H1 (cell line): ENCODE measurements around the gene ALS2CL. TPM values are rescaled to one million over a fixed set of nuclear protein-coding genes. Genes with fewer than 3 reads are reported as not detected.
A peak's percentile ranks its signal among the peaks of the same experiment; 100 is the strongest.

Experiments used
- CTCF ChIA-PET: fragments of 300-600 bp; sonication (Branson Sonifier 250); formaldehyde crosslinking; loops from one replicate; lab custom pipeline; 2021; ENCODE audit not compliant: partially characterized antibody; lab: Charles Lee
- POLR2A ChIA-PET: fragments of 300-600 bp; sonication (Branson Sonifier 250); formaldehyde crosslinking; loops from one replicate; lab custom pipeline; 2021; ENCODE audit warnings: inconsistent platforms; ENCODE audit not compliant: partially characterized antibody; lab: Charles Lee
- DNase-seq, 2 experiments: peaks; one replicate each; pipeline versions ENCODE4 v3.0.0 to v3.0.0-alpha.2; 2010 to 2022; ENCODE audit warnings: low spot score in 2 of 2, low read depth in 1 of 2, mixed read lengths in 1 of 2
- FAIRE-seq: peaks from 2 replicates; lab custom pipeline; 2011; peaks lifted over from hg19 to GRCh38; lab: Jason Lieb, UNC
- H2AFZ ChIP-seq: 2 replicates; pipeline ENCODE4 v1.8.1; 2012; ENCODE audit warnings: low read length, inconsistent platforms
- H2AK5ac ChIP-seq: 2 replicates; pipeline ENCODE4 v1.6.1; 2013; ENCODE audit warnings: low read depth, low read length
- H2BK120ac ChIP-seq: replicated peaks from 2 replicates; pipeline ENCODE3; 2013; ENCODE audit warnings: low read depth, low read length, inconsistent platforms
- H2BK12ac ChIP-seq: 2 replicates; pipeline ENCODE4 v1.6.1; 2013; ENCODE audit warnings: low read depth, low read length
- H2BK15ac ChIP-seq: 2 replicates; pipeline ENCODE4 v1.6.1; 2013; ENCODE audit warnings: low read length
- H2BK20ac ChIP-seq: 2 replicates; pipeline ENCODE4 v1.6.1; 2013; ENCODE audit warnings: low read length
- H2BK5ac ChIP-seq: 2 replicates; pipeline ENCODE4 v1.6.1; 2013; ENCODE audit warnings: low read depth, low read length
- H3K14ac ChIP-seq: 2 replicates; pipeline ENCODE4 v1.6.1; 2013; ENCODE audit warnings: inconsistent platforms; ENCODE audit not compliant: insufficient read length
- H3K18ac ChIP-seq: 2 replicates; pipeline ENCODE4 v1.6.1; 2013; ENCODE audit warnings: low read length; ENCODE audit errors: extremely low read depth
- H3K23ac ChIP-seq: 2 replicates; pipeline ENCODE4 v1.6.1; 2013; ENCODE audit warnings: inconsistent platforms; ENCODE audit not compliant: insufficient read length
- H3K23me2 ChIP-seq: 2 replicates; pipeline ENCODE4 v1.6.1; 2013; ENCODE audit warnings: low read depth, low read length
- H3K27ac ChIP-seq: 2 replicates; pipeline ENCODE4 v1.6.1; 2011; ENCODE audit warnings: low read depth, low read length, inconsistent platforms
- H3K27me3 ChIP-seq, 4 experiments: replicated peaks in 1 of 4; 1 replicate in 1 of 4; 2 replicates in 3 of 4; pipeline versions ENCODE4 v1.6.1 to v1.8.1; 2011 to 2013; ENCODE audit warnings: low read length in 3 of 4, mild to moderate bottlenecking in 3 of 4, inconsistent platforms in 2 of 4, mixed read lengths in 2 of 4, moderate library complexity in 1 of 4; ENCODE audit not compliant: control insufficient read depth in 3 of 4, insufficient read depth in 3 of 4; ENCODE audit errors: extremely low read depth in 1 of 4
- H3K36me3 ChIP-seq, 4 experiments: 2 replicates each; pipeline versions ENCODE4 v1.6.1 to v1.8.1; 2011 to 2013; ENCODE audit warnings: mild to moderate bottlenecking in 4 of 4, low read length in 3 of 4, moderate library complexity in 2 of 4, control low read depth in 1 of 4, inconsistent platforms in 1 of 4; ENCODE audit not compliant: insufficient read depth in 4 of 4, control insufficient read depth in 2 of 4
- H3K4ac ChIP-seq: replicated peaks from 2 replicates; pipeline ENCODE3; 2013; ENCODE audit warnings: low read length, low read depth, mixed read lengths, inconsistent platforms; ENCODE audit not compliant: insufficient read length
- H3K4me1 ChIP-seq, 4 experiments: replicated peaks in 1 of 4; 1 replicate in 1 of 4; 2 replicates in 3 of 4; pipeline versions ENCODE4 v1.6.1 to v1.8.1; 2011 to 2013; ENCODE audit warnings: low read length in 3 of 4, inconsistent platforms in 2 of 4, mixed read lengths in 1 of 4; ENCODE audit not compliant: insufficient read depth in 4 of 4, control insufficient read depth in 3 of 4
- H3K4me2 ChIP-seq, 2 experiments: 2 replicates each; pipeline versions ENCODE4 v1.6.1 to v1.8.1; 2011 to 2013; ENCODE audit warnings: low read depth in 2 of 2, low read length in 2 of 2, control low read depth in 1 of 2, inconsistent platforms in 1 of 2, mild to moderate bottlenecking in 1 of 2; ENCODE audit not compliant: insufficient read depth in 1 of 2
- H3K4me3 ChIP-seq, 4 experiments: fragments of 200-600, 300-600 bp in 1 of 4; sonication (generic), shearing (Covaris generic), sonication (Bioruptor Twin) in 1 of 4; 2 replicates each; pipeline versions ENCODE4 v1.5.1 to v1.8.1; 2011 to 2016; ENCODE audit warnings: low read length in 4 of 4, low read depth in 3 of 4, control low read depth in 2 of 4, inconsistent platforms in 2 of 4, mild to moderate bottlenecking in 2 of 4, mixed read lengths in 1 of 4, moderate library complexity in 1 of 4; ENCODE audit not compliant: insufficient read depth in 2 of 4; ENCODE audit errors: extremely low read depth in 1 of 4
- H3K56ac ChIP-seq: replicated peaks from 2 replicates; pipeline ENCODE3; 2013; ENCODE audit warnings: low read depth, mild to moderate bottlenecking, mixed read lengths, low read length, inconsistent platforms; ENCODE audit not compliant: insufficient read length
- H3K79me1 ChIP-seq: 2 replicates; pipeline ENCODE4 v1.6.1; 2013; ENCODE audit warnings: low read depth, low read length, control low read depth
- H3K79me2 ChIP-seq, 2 experiments: 2 replicates each; pipeline versions ENCODE4 v1.6.1 to v1.8.1; 2012 to 2013; ENCODE audit warnings: low read length in 2 of 2, mild to moderate bottlenecking in 2 of 2, inconsistent platforms in 1 of 2; ENCODE audit not compliant: insufficient read depth in 2 of 2, control insufficient read depth in 1 of 2
- H3K9ac ChIP-seq, 4 experiments: replicated peaks in 1 of 4; 1 replicate in 1 of 4; 2 replicates in 3 of 4; pipeline versions ENCODE4 v1.6.1 to v1.8.1; 2011 to 2013; ENCODE audit warnings: low read depth in 3 of 4, low read length in 3 of 4, control low read depth in 2 of 4, mild to moderate bottlenecking in 2 of 4, moderate library complexity in 2 of 4, inconsistent platforms in 1 of 4; ENCODE audit errors: extremely low read depth in 1 of 4
- H3K9me3 ChIP-seq, 2 experiments: 2 replicates each; pipeline versions ENCODE4 v1.6.1 to v1.8.1; 2012 to 2013; ENCODE audit warnings: mild to moderate bottlenecking in 2 of 2, moderate library complexity in 2 of 2, control low read depth in 1 of 2, inconsistent platforms in 1 of 2, low read depth in 1 of 2, low read length in 1 of 2, mixed read lengths in 1 of 2; ENCODE audit not compliant: insufficient read depth in 2 of 2
- H4K20me1 ChIP-seq, 2 experiments: replicated peaks in 1 of 2; 2 replicates each; pipeline versions ENCODE3 to v1.8.1; 2011 to 2013; ENCODE audit warnings: inconsistent platforms in 2 of 2, low read length in 2 of 2, mild to moderate bottlenecking in 1 of 2; ENCODE audit not compliant: insufficient read depth in 2 of 2, control insufficient read depth in 1 of 2
- H4K5ac ChIP-seq: 2 replicates; pipeline ENCODE4 v1.6.1; 2013; ENCODE audit warnings: low read length, low read depth, mixed read lengths, inconsistent platforms; ENCODE audit not compliant: insufficient read length
- H4K8ac ChIP-seq: 2 replicates; pipeline ENCODE4 v1.8.0; 2013; ENCODE audit warnings: mild to moderate bottlenecking, moderate library complexity, low read length, inconsistent platforms; ENCODE audit not compliant: insufficient read depth; ENCODE audit errors: extremely low read depth
- H4K91ac ChIP-seq: replicated peaks from 2 replicates; pipeline ENCODE3; 2013; ENCODE audit warnings: low read length, mixed read lengths, inconsistent platforms; ENCODE audit not compliant: insufficient read length
- ASH2L ChIP-seq: fragments of 200-600, 300-600 bp; sonication (generic); IDR thresholded peaks from one replicate; pipeline ENCODE4 v1.7.1; 2017; ENCODE audit warnings: low read length
- ATF2 ChIP-seq: IDR thresholded peaks from 2 replicates; pipeline ENCODE4 v1.6.1; 2012; ENCODE audit warnings: low read length, inconsistent platforms
- CBX8 ChIP-seq: fragments of 300-800, 300-1000 bp; sonication (generic); IDR thresholded peaks from 2 replicates; pipeline ENCODE4 v1.7.1; 2016; ENCODE audit warnings: low read depth, low read length, borderline replicate concordance
- EP300 ChIP-seq, 2 experiments: IDR thresholded peaks; 1 replicate in 1 of 2; 2 replicates in 1 of 2; pipeline ENCODE4 v1.6.1; 2011 to 2012; ENCODE audit warnings: low read depth in 2 of 2, low read length in 2 of 2, mild to moderate bottlenecking in 2 of 2, borderline replicate concordance in 1 of 2, inconsistent platforms in 1 of 2, moderate library complexity in 1 of 2
- KDM1A ChIP-seq: fragments of 200-600, 300-600 bp; sonication (generic); IDR thresholded peaks from 2 replicates; pipeline ENCODE4 v1.7.1; 2016; ENCODE audit warnings: mild to moderate bottlenecking, low read length, borderline replicate concordance
- POU5F1 ChIP-seq: IDR thresholded peaks from 2 replicates; pipeline ENCODE4 v1.6.1; 2011; ENCODE audit warnings: low read depth, mild to moderate bottlenecking, low read length, moderate library complexity
- WGBS, 2 experiments: shearing (Covaris generic) in 1 of 2; methylation state at CpG; one replicate each; pipeline versions ENCODE4 v1.1.6 to v1.1.7; 2013 to 2015; ENCODE audit warnings: low lambda C conversion rate in 2 of 2, mixed read lengths in 2 of 2, inconsistent platforms in 1 of 2, low coverage in 1 of 2, missing lambda C conversion rate in 1 of 2; ENCODE audit not compliant: insufficient replicate concordance in 2 of 2, insufficient coverage in 1 of 2, insufficient read length in 1 of 2; ENCODE audit errors: extremely low coverage in 1 of 2, missing lambda C conversion rate in 1 of 2; 5-methylcytosine and 5-hydroxymethylcytosine counted together
- polyA plus RNA-seq, 7 experiments: library from polyadenylated mRNA; depleted of rRNA in 3 of 7; stranded (reverse) in 5 of 7; unstranded in 2 of 7; fragments of >200 nt in 5 of 7; fragments of 200-250 nt in 2 of 7; gene quantifications; 1 replicate in 5 of 7; 2 replicates in 1 of 7; 4 replicates in 1 of 7; pipeline versions ENCODE4 v1.2.1 to v1.2.3, GENCODE V29; 2011 to 2013; ENCODE audit warnings: missing spikeins in 2 of 7, mixed read lengths in 2 of 7
- total RNA-seq: library from RNA; stranded (reverse); fragmentation: NEBNext Ultra II Directional; extraction: Animal tissue kit (Norgen Biotek cat#: 25700); gene quantifications from 2 replicates; pipeline ENCODE4 v1.2.1, GENCODE V29; 2021
- TF ChIP-seq, protein P1 (sequence below): IDR thresholded peaks from 2 replicates; pipeline ENCODE4 v1.6.1; 2012; ENCODE audit warnings: inconsistent platforms

ALS2CL gene
- total and polyA plus RNA-seq, 2 of the 8 experiments (the other 6 are each of a cell fraction or from before 2014, with no cell fraction given), result 4.8 to 5.4 TPM

DNA sequence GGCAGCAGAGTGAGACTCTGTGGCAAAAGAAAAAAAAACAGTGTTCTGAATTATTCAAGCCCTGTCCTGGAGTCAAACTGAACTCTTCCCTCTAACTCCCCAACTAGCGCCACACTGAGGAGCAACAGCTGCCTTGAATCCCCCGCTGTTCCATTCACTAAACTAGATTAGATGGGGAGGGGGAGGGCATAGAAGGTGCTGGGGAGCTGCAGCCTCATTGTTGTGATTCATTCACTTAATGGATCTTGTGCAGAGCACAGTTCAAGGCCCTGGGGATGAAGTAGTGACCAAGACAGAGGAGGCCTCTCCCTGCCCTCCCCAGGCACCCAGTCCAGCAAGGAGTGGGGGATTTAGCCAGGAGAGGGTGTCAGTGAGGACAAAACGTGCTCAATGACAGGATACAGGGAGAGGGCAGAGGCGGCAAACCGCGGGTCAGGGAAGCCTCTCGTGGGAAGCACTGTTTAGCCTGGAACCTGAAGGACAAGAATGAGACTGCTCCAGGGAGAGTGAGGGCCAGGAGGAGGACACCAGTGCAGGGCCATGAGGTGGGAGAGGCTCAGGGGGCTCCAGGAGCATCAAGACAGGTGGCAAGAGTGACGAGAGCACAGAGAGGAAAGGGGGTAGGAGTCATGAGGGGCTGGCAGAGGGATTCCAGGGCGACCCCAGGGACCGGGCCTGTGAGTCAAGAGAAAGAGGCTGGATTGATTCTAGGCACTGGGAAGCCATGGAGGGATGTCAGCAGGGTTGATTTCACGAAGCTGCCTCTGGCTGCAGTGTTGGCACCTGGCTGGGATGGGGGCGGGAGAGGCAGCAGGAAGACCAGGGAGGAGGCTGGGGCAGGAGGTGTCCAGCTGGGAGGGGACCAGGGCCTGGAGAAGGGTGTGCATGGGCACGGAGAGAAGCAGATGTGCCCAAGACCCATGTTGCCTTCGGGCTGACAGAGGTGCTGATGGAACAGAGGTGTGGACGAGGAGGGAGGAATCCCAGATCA lies 31.4 kb downstream of the ALS2CL start:
- peak overlapping the region; percentile 83; the same call in 1 of the 2 replicates for H2BK15ac ChIP-seq

More for the DNA sequence above, 31.4 kb downstream of the ALS2CL start:
- no peaks in the 10 kb centered on the region for H3K23me2 ChIP-seq
- no peaks in the 10 kb centered on the region for H4K20me1 ChIP-seq
- H3K79me1 ChIP-seq, result no peaks in the 10 kb centered on the region
- peak overlapping the region; percentile 16 for H3K4ac ChIP-seq
- H3K4me3 ChIP-seq, result no peak overlapping the region
- peak overlapping the region; percentile 43; the same call in 1 of the 2 replicates for H2AK5ac ChIP-seq
- peak overlapping the region; percentile 10 to 37; a peak in 3 of 4 replicates for H3K4me2 ChIP-seq
- ChIA-PET CTCF (interaction anchor here (0.7 to 5.7 kb wide), 30 partner anchors 9 to 1378 kb away, joined by 3 to 41 read pairs (median 4); no protein-coding TSS in a partner anchor), POLR2A (interaction anchor here (0.6 to 4.2 kb wide), 4 partner anchors 17 to 1668 kb away, joined by 3 to 23 read pairs (median 5); no protein-coding TSS in a partner anchor)
- peak overlapping the region; percentile 77; the same call in 1 of the 2 replicates for H2BK12ac ChIP-seq
- H3K79me2 ChIP-seq, result no peaks in the 10 kb centered on the region
- H3K18ac ChIP-seq, result peak overlapping the region; percentile 95
- WGBS, 2 experiments, result 65% methylated on average over 15 of the region's 15 CpGs; no CpG with 5 or more reads in 1 of the 2 experiments
- no peak overlapping the region for H3K23ac ChIP-seq
- H2AFZ ChIP-seq, result no peak overlapping the region
- DNase-seq (peak in 1 of 2 experiments; percentile 61), FAIRE-seq (no peak)
- peak overlapping the region; percentile 92 for H4K91ac ChIP-seq
- H3K9ac ChIP-seq, result no peak overlapping the region; a peak in 1 of 7 replicates
- H3K27me3 ChIP-seq, result no peaks in the 10 kb centered on the region; a peak in 1 of 7 replicates
- H2BK5ac ChIP-seq, result peak overlapping the region; percentile 47; the same call in 1 of the 2 replicates
- no peaks in the 10 kb centered on the region for H3K36me3 ChIP-seq
- peaks cover 22 to 41% (median 31%) of the 10 kb centered on the region in 4 experiments for H3K4me1 ChIP-seq
- peak overlapping the region; percentile 78 for H2BK120ac ChIP-seq
- peak overlapping the region; percentile 16 for H3K14ac ChIP-seq
- TF ChIP-seq ASH2L (no peak), CBX8 (no peak), EP300 (IDR thresholded peaks at IDR 0.05; ENCODE audit: borderline replicate concordance in 1 of 2, low read depth in 2 of 2, low read length in 2 of 2) (no peak), KDM1A (0 out of 2 replicates have a peak, but pooled peaks have one; percentile 32), POU5F1 (no peak), ATF2 (no peak)
- TF ChIP-seq, protein P1, sequence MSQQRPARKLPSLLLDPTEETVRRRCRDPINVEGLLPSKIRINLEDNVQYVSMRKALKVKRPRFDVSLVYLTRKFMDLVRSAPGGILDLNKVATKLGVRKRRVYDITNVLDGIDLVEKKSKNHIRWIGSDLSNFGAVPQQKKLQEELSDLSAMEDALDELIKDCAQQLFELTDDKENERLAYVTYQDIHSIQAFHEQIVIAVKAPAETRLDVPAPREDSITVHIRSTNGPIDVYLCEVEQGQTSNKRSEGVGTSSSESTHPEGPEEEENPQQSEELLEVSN, result 0 out of 2 replicates have a peak, but pooled peaks have one; percentile 35
- no peak overlapping the region for H3K56ac ChIP-seq
- H3K9me3 ChIP-seq, result no peaks in the 10 kb centered on the region
- H4K8ac ChIP-seq, result 0 out of 2 replicates have a peak overlapping the region, but pooled peaks have one; percentile 7
- H4K5ac ChIP-seq, result peak overlapping the region; percentile 37
- H2BK20ac ChIP-seq, result peak overlapping the region; percentile 96
- no peak overlapping the region for H3K27ac ChIP-seq
